HL-60 (cell line): Measurements from ENCODE around the gene KCTD13.

Experiments
- DNase-seq, 2 experiments: peaks; one replicate each; pipeline ENCODE4 v3.0.0-alpha.2; 2010 to 2020; ENCODE audit warnings: low read depth in 1 of 2, low spot score in 1 of 2
- H3K27ac ChIP-seq: fragments of 250-450 bp; sonication (Bioruptor Pico); replicated peaks from 2 replicates; pipeline ENCODE4 v1.5.1; 2020; ENCODE audit warnings: mild to moderate bottlenecking, moderate library complexity
- H3K27me3 ChIP-seq: fragments of 250-450 bp; sonication (Bioruptor Pico); 2 replicates; pipeline ENCODE4 v1.5.1; 2021; ENCODE audit warnings: mild to moderate bottlenecking, moderate library complexity; ENCODE audit not compliant: insufficient read depth, poor library complexity, severe bottlenecking
- H3K4me3 ChIP-seq: replicated peaks from 2 replicates; pipeline ENCODE4 v1.5.1; 2011; ENCODE audit warnings: mild to moderate bottlenecking, control low read depth, low read length; ENCODE audit not compliant: insufficient read depth
- CTCF ChIP-seq: IDR thresholded peaks from one replicate; pipeline ENCODE4 v1.5.1; 2011; ENCODE audit warnings: low read length, control low read depth, inconsistent platforms; ENCODE audit not compliant: insufficient read depth
- GABPA ChIP-seq: IDR thresholded peaks from 2 replicates; pipeline ENCODE4 v1.6.1; 2012; ENCODE audit warnings: low read depth
- POLR2AphosphoS5 ChIP-seq: IDR thresholded peaks from 2 replicates; pipeline ENCODE4 v1.6.1; 2012; ENCODE audit warnings: low read depth
- REST ChIP-seq: IDR thresholded peaks from 2 replicates; pipeline ENCODE4 v1.6.1; 2012; ENCODE audit warnings: low read depth; ENCODE audit not compliant: insufficient replicate concordance
- SPI1 ChIP-seq: IDR thresholded peaks from 2 replicates; pipeline ENCODE4 v1.6.1; 2012; ENCODE audit warnings: low read depth, mild to moderate bottlenecking, borderline replicate concordance

The KCTD13 gene

GRCh38 chr16:29860218-29860617 is 65.8 kb downstream of the KCTD13 start:
- Histone ChIP-seq H3K4me3 (no peak overlapping the region), H3K27me3 (no peaks in the 10 kb centered on the region), H3K27ac (no peak overlapping the region)
- TF ChIP-seq REST (no peak), GABPA (no peak), SPI1 (no peak), CTCF (no peak), POLR2AphosphoS5 (no peak)
- no peak for DNase-seq

- no peak for DNase-seq
- H3K27ac ChIP-seq: no peak overlapping the region
- no peak overlapping the region for H3K4me3 ChIP-seq
- TF ChIP-seq POLR2AphosphoS5 (no peak), SPI1 (no peak), REST (no peak)
- H3K27me3 ChIP-seq: no peaks in the 10 kb centered on the region
Observed at GRCh38 chr16:29858974-29859373, 67.1 kb downstream of the KCTD13 start.

GRCh38 chr16:29858149-29858849 is 67.7 kb downstream of the KCTD13 start:
- no peak overlapping the region for H3K27ac ChIP-seq
- H3K4me3 ChIP-seq: no peak overlapping the region
- no peak for DNase-seq
- no peaks in the 10 kb centered on the region for H3K27me3 ChIP-seq
- no peak for TF ChIP-seq CTCF
- TF ChIP-seq POLR2AphosphoS5: no peak
- no peak for TF ChIP-seq SPI1
- TF ChIP-seq REST: no peak
- TF ChIP-seq GABPA: no peak
